SK-N-MC (cell line): ENCODE results near the gene TMEM59L.

Experiments
- DNase-seq: peaks from one replicate; pipeline ENCODE4 v3.0.0-alpha.2; 2011; ENCODE audit warnings: low read depth, low spot score
- H3K27ac ChIP-seq: fragments of 200-600 bp; sonication (generic); 2 replicates; pipeline ENCODE4 v1.5.1; 2016; ENCODE audit warnings: mixed run types
- H3K36me3 ChIP-seq: fragments of 200-600 bp; sonication (generic); 2 replicates; pipeline ENCODE4 v1.6.1; 2017; ENCODE audit warnings: antibody characterized with exemption, low read length, mixed read lengths; ENCODE audit not compliant: insufficient read depth
- H3K4me3 ChIP-seq: fragments of 200-600 bp; sonication (generic); 2 replicates; pipeline ENCODE4 v1.5.1; 2016
- H3K9ac ChIP-seq: fragments of 200-600 bp; sonication (generic); 2 replicates; pipeline ENCODE4 v1.8.0; 2017; ENCODE audit warnings: mixed run types, mixed read lengths; ENCODE audit not compliant: insufficient read length
- H3K9me3 ChIP-seq: fragments of 200-600 bp; sonication (generic); 2 replicates; pipeline ENCODE4 v1.6.1; 2017; ENCODE audit warnings: low read depth, mild to moderate bottlenecking, antibody characterized with exemption, low read length, moderate library complexity, mixed read lengths
- EZH2 ChIP-seq: fragments of 200-600 bp; sonication (generic); IDR thresholded peaks from one replicate; pipeline ENCODE4 v1.6.1; 2017; ENCODE audit warnings: antibody characterized with exemption
- FOXP2 ChIP-seq: optimal IDR thresholded peaks from 2 replicates; pipeline ENCODE3; 2011; ENCODE audit warnings: mild to moderate bottlenecking, moderate library complexity; ENCODE audit not compliant: insufficient read depth; ENCODE audit errors: extremely low read length, control extremely low read depth
- POLR2AphosphoS5 ChIP-seq: IDR thresholded peaks from 2 replicates; pipeline ENCODE4 v1.6.1; 2012; ENCODE audit warnings: mild to moderate bottlenecking, low read depth, low read length, borderline replicate concordance

TMEM59L gene

GRCh38 chr19:18605546-18606280 lies 7.0 kb upstream of the TMEM59L start:
- DNase-seq = no peak
- no peaks in the 10 kb centered on the region; the same call in 1 of the 2 replicates for H3K36me3 ChIP-seq
- no peaks in the 10 kb centered on the region for H3K9me3 ChIP-seq
- H3K27ac ChIP-seq = no peak overlapping the region; the same call in 1 of the 2 replicates
- peak overlapping the region; percentile 87 for H3K4me3 ChIP-seq
- no peak for TF ChIP-seq POLR2AphosphoS5
- TF ChIP-seq EZH2 = no peak
- TF ChIP-seq FOXP2 = no peak
- H3K9ac ChIP-seq = peak overlapping the region; percentile 79

GRCh38 chr19:18606281-18607225 lies 6.1 kb upstream of the TMEM59L start, which contains the start of gene CRLF1:
CRLF1 (minus strand) TSS chr19:18606799; CDS start chr19:18606656, 143 bp downstream.
- H3K9ac ChIP-seq = peak within 1 kb of the TSS; percentile 79
- H3K27ac ChIP-seq = no peak within 1 kb of the TSS; the same call in 1 of the 2 replicates
- H3K4me3 ChIP-seq = peak within 1 kb of the TSS; percentile 87
- DNase-seq = no peak
- TF ChIP-seq EZH2 (no peak), FOXP2 (no peak)
- no peaks in the 10 kb centered on the region for H3K9me3 ChIP-seq
- no peaks in the 10 kb centered on the region; the same call in 1 of the 2 replicates for H3K36me3 ChIP-seq

GRCh38 chr19:18607226-18608101 lies 5.2 kb upstream of the TMEM59L start:
- H3K4me3 ChIP-seq = peak overlapping the region; percentile 86
- no peak overlapping the region for H3K27ac ChIP-seq
- DNase-seq = no peak
- no peaks in the 10 kb centered on the region for H3K36me3 ChIP-seq
- H3K9me3 ChIP-seq = no peaks in the 10 kb centered on the region
- TF ChIP-seq POLR2AphosphoS5 = no peak
- TF ChIP-seq EZH2 = no peak
- TF ChIP-seq FOXP2 = no peak
- H3K9ac ChIP-seq = peak overlapping the region; percentile 26

- no peak for TF ChIP-seq POLR2AphosphoS5
- TF ChIP-seq EZH2 = no peak
- TF ChIP-seq FOXP2 = no peak
- Histone ChIP-seq H3K9ac (no peak overlapping the region), H3K9me3 (no peaks in the 10 kb centered on the region), H3K4me3 (peak overlapping the region; percentile 86), H3K27ac (no peak overlapping the region), H3K36me3 (no peaks in the 10 kb centered on the region)
- no peak for DNase-seq
Measured at GRCh38 chr19:18608102-18608804, 4.4 kb upstream of the TMEM59L start.

GRCh38 chr19:18608805-18609716 lies 3.6 kb upstream of the TMEM59L start:
- Histone ChIP-seq H3K9me3 (no peaks in the 10 kb centered on the region), H3K27ac (no peak overlapping the region), H3K36me3 (no peaks in the 10 kb centered on the region), H3K9ac (no peak overlapping the region), H3K4me3 (no peak overlapping the region)
- DNase-seq = no peak
- TF ChIP-seq EZH2 (no peak), POLR2AphosphoS5 (no peak), FOXP2 (no peak)

- H3K9me3 ChIP-seq = no peaks in the 10 kb centered on the region
- no peak overlapping the region for H3K9ac ChIP-seq
- H3K27ac ChIP-seq = no peak overlapping the region
- no peak for TF ChIP-seq EZH2
- no peak for TF ChIP-seq FOXP2
- TF ChIP-seq POLR2AphosphoS5 = no peak
- no peaks in the 10 kb centered on the region for H3K36me3 ChIP-seq
- no peak overlapping the region for H3K4me3 ChIP-seq
- DNase-seq = no peak
Measured at GRCh38 chr19:18609717-18610051, 3.0 kb upstream of the TMEM59L start.

GRCh38 chr19:18610245-18610555 lies 2.5 kb upstream of the TMEM59L start:
- Histone ChIP-seq H3K27ac (no peak overlapping the region), H3K36me3 (no peaks in the 10 kb centered on the region), H3K9me3 (no peaks in the 10 kb centered on the region), H3K4me3 (no peak overlapping the region), H3K9ac (no peak overlapping the region)
- DNase-seq = no peak
- no peak for TF ChIP-seq FOXP2
- TF ChIP-seq EZH2 = no peak
- no peak for TF ChIP-seq POLR2AphosphoS5
